ENCODE results near the gene SPECC1. TPM values are rescaled to one million over a fixed set of nuclear protein-coding genes. Genes with fewer than 3 reads are reported as not detected.

The SPECC1 gene
- total RNA-seq: 33.1 TPM

GRCh38 chr17:20009302-20010098, at the start of gene SPECC1:
TSS of gene SPECC1 (plus strand) at chr17:20009359. CDS start at chr17:20096652, 87,293 bp downstream.

GRCh38 chr17:19977293-19978208, 31.6 kb upstream of the SPECC1 start, which contains the start of gene AKAP10:
TSS of gene AKAP10 (minus strand) at chr17:19977828. CDS start at chr17:19977679, 149 bp downstream.

Other genes with a start within 250 kb of the SPECC1 start
- gene ULK2, start 141.4 kb upstream of the SPECC1 start, total RNA-seq: 41.9 TPM
- gene AKAP10, start 31.5 kb upstream of the SPECC1 start, total RNA-seq: 43.1 TPM